HEK293 (cell line): ENCODE measurements around the gene SLIT1.
"Not testable (repeated sequence)": the region's sequence is repeated elsewhere in the genome, so short reads cannot be mapped to it uniquely, and the experiment has no call there.

Experiments used
- CTCF ChIA-PET: fragments of 350-600 bp; formaldehyde crosslinking; extraction: SDS; loops from one replicate; lab custom pipeline; 2021; ENCODE audit warnings: antibody characterized with exemption; lab: Yijun Ruan, JAX
- POLR2A ChIA-PET: fragments of 300-600 bp; formaldehyde crosslinking; extraction: SDS; loops from one replicate; lab custom pipeline; 2020; ENCODE audit warnings: antibody characterized with exemption, inconsistent platforms; lab: Yijun Ruan, JAX
- H3K27ac ChIP-seq: fragments of 200-500 bp; sonication (Bioruptor generic); 2 replicates; pipeline ENCODE4 v1.5.1; 2014; ENCODE audit warnings: low read depth, low read length, control low read depth, inconsistent platforms; ENCODE audit errors: extremely low read depth
- H3K36me3 ChIP-seq, 2 experiments: fragments of 200-500 bp in 1 of 2; sonication (Bioruptor generic) in 1 of 2; 1 replicate in 1 of 2; 2 replicates in 1 of 2; pipeline ENCODE4 v1.5.1; 2014 to 2017; ENCODE audit warnings: inconsistent platforms in 2 of 2, low read length in 2 of 2; ENCODE audit not compliant: control insufficient read depth in 2 of 2, insufficient read depth in 1 of 2
- H3K4me1 ChIP-seq: fragments of 200-500 bp; sonication (Bioruptor generic); 2 replicates; pipeline ENCODE4 v1.5.1; 2014; ENCODE audit warnings: mild to moderate bottlenecking, low read length, inconsistent platforms; ENCODE audit not compliant: control insufficient read depth, insufficient read depth
- H3K4me3 ChIP-seq: 2 replicates; pipeline ENCODE4 v1.5.1; 2011; ENCODE audit warnings: low read depth, mild to moderate bottlenecking, control low read depth, low read length, moderate library complexity
- H3K9me3 ChIP-seq: fragments of 200-500 bp; sonication (Bioruptor generic); 2 replicates; pipeline ENCODE4 v1.5.1; 2014; ENCODE audit warnings: low read depth, low read length, inconsistent platforms; ENCODE audit not compliant: control insufficient read depth, insufficient read depth
- BCL11A ChIP-seq: fragments of 450-650 bp; formaldehyde crosslinking; IDR thresholded peaks from 2 replicates; pipeline ENCODE4 v1.5.1; 2016; ENCODE audit warnings: low read depth, missing biosample characterization, missing genetic modification characterization
- CTCF ChIP-seq: fragments of 450-650 bp; formaldehyde crosslinking; IDR thresholded peaks from 2 replicates; pipeline ENCODE4 v1.5.1; 2016; ENCODE audit warnings: missing biosample characterization, missing genetic modification characterization
- EGR2 ChIP-seq: fragments of 450-650 bp; formaldehyde crosslinking; IDR thresholded peaks from 2 replicates; pipeline ENCODE4 v1.5.1; 2016; ENCODE audit warnings: low read depth, missing biosample characterization, missing genetic modification characterization
- GLIS2 ChIP-seq: fragments of 450-650 bp; formaldehyde crosslinking; IDR thresholded peaks from 2 replicates; pipeline ENCODE4 v1.5.1; 2016; ENCODE audit warnings: missing biosample characterization, missing genetic modification characterization
- REST ChIP-seq: fragments of 450-650 bp; formaldehyde crosslinking; IDR thresholded peaks from 2 replicates; pipeline ENCODE4 v1.5.1; 2016; ENCODE audit warnings: missing biosample characterization, missing genetic modification characterization
- SETDB1 ChIP-seq: IDR thresholded peaks from one replicate; pipeline ENCODE4 v1.6.1; 2017; ENCODE audit warnings: mild to moderate bottlenecking, low read length, moderate library complexity, mixed read lengths; ENCODE audit not compliant: insufficient read length
- TSHZ1 ChIP-seq: fragments of 450-650 bp; formaldehyde crosslinking; IDR thresholded peaks from 2 replicates; pipeline ENCODE4 v1.5.1; 2016; ENCODE audit warnings: missing biosample characterization, missing genetic modification characterization, borderline replicate concordance
- ZFHX2 ChIP-seq: fragments of 450-650 bp; formaldehyde crosslinking; conservative IDR thresholded peaks from 2 replicates; pipeline ENCODE4 v1.5.1; 2016; ENCODE audit warnings: missing biosample characterization, missing genetic modification characterization
- ZNF121 ChIP-seq: fragments of 450-650 bp; formaldehyde crosslinking; IDR thresholded peaks from 2 replicates; pipeline ENCODE4 v1.5.1; 2016; ENCODE audit warnings: missing biosample characterization, missing genetic modification characterization
- ZNF394 ChIP-seq: fragments of 450-650 bp; formaldehyde crosslinking; IDR thresholded peaks from 2 replicates; pipeline ENCODE4 v1.5.1; 2016; ENCODE audit warnings: missing biosample characterization, missing genetic modification characterization, mild to moderate bottlenecking, moderate library complexity, borderline replicate concordance
- ZNF449 ChIP-seq: fragments of 450-650 bp; formaldehyde crosslinking; IDR thresholded peaks from 2 replicates; pipeline ENCODE4 v1.5.1; 2017; ENCODE audit warnings: missing biosample characterization, mild to moderate bottlenecking, missing genetic modification characterization, moderate library complexity
- ZNF514 ChIP-seq: fragments of 450-650 bp; formaldehyde crosslinking; IDR thresholded peaks from 2 replicates; pipeline ENCODE4 v1.5.1; 2016; ENCODE audit warnings: missing biosample characterization, missing genetic modification characterization
- ZNF521 ChIP-seq: fragments of 450-650 bp; formaldehyde crosslinking; IDR thresholded peaks from 2 replicates; pipeline ENCODE4 v1.5.1; 2017; ENCODE audit warnings: missing biosample characterization, mild to moderate bottlenecking, missing genetic modification characterization
- ZNF600 ChIP-seq: fragments of 450-650 bp; formaldehyde crosslinking; IDR thresholded peaks from 2 replicates; pipeline ENCODE4 v1.5.1; 2016; ENCODE audit warnings: missing biosample characterization, missing genetic modification characterization
- ZNF654 ChIP-seq: fragments of 450-650 bp; formaldehyde crosslinking; IDR thresholded peaks from 2 replicates; pipeline ENCODE4 v1.5.1; 2016; ENCODE audit warnings: low read depth, missing biosample characterization, missing genetic modification characterization
- ZNF768 ChIP-seq: fragments of 450-650 bp; formaldehyde crosslinking; IDR thresholded peaks from 2 replicates; pipeline ENCODE4 v1.5.1; 2018; ENCODE audit warnings: missing biosample characterization, mild to moderate bottlenecking, missing genetic modification characterization
- ZNF785 ChIP-seq: fragments of 450-650 bp; formaldehyde crosslinking; IDR thresholded peaks from 2 replicates; pipeline ENCODE4 v1.5.1; 2016; ENCODE audit warnings: missing biosample characterization, missing genetic modification characterization
- ZSCAN16 ChIP-seq: fragments of 450-650 bp; formaldehyde crosslinking; IDR thresholded peaks from 2 replicates; pipeline ENCODE4 v1.5.1; 2016; ENCODE audit warnings: missing biosample characterization, missing genetic modification characterization
- ZSCAN30 ChIP-seq: fragments of 450-650 bp; IDR thresholded peaks from 2 replicates; pipeline ENCODE4 v1.5.1; 2018; ENCODE audit warnings: missing biosample characterization, mild to moderate bottlenecking, missing genetic modification characterization, moderate library complexity

The SLIT1 gene

GRCh38 chr10:97082575-97082974, 103.2 kb downstream of the SLIT1 start:
- H3K4me1 ChIP-seq, H3K9me3 ChIP-seq, H3K27ac ChIP-seq, H3K4me3 ChIP-seq, POLR2A ChIA-PET, H3K36me3 ChIP-seq: not testable (repeated sequence)
- CTCF ChIA-PET: interaction anchor here (0.7 to 6.6 kb wide), 18 partner anchors 7 to 273 kb away, joined by 3 to 66 read pairs (median 6); no protein-coding TSS in a partner anchor
- TF ChIP-seq EGR2 (tag by site-specific recombination): peak; percentile 71; the same call in 1 of the 2 replicates
- TF ChIP-seq ZFHX2 (tag by site-specific recombination): peak; percentile 85

GRCh38 chr10:97081621-97082235, 104.0 kb downstream of the SLIT1 start:
- TF ChIP-seq SETDB1: no peak
- TF ChIP-seq REST (tag by site-specific recombination): peak; percentile 100
- TF ChIP-seq ZNF654 (tag by site-specific recombination): peak; percentile 44
- no peak for TF ChIP-seq TSHZ1 (tag by site-specific recombination)
- 0 out of 2 replicates have a peak, but pooled peaks have one; percentile 75 for TF ChIP-seq ZNF785 (tag by site-specific recombination)
- TF ChIP-seq ZSCAN30 (tag by site-specific recombination): 0 out of 2 replicates have a peak, but pooled peaks have one; percentile 23
- TF ChIP-seq ZNF768 (tag by site-specific recombination): no peak
- TF ChIP-seq ZSCAN16 (tag by site-specific recombination): no peak
- TF ChIP-seq ZNF394 (tag by site-specific recombination): no peak
- peak; percentile 42; the same call in 1 of the 2 replicates for TF ChIP-seq ZNF600 (tag by site-specific recombination)
- peak; percentile 94 for TF ChIP-seq ZNF121 (tag by site-specific recombination)
- TF ChIP-seq GLIS2 (tag by site-specific recombination): peak; percentile 51; the same call in 1 of the 2 replicates
- TF ChIP-seq BCL11A (tag by site-specific recombination): 0 out of 2 replicates have a peak, but pooled peaks have one; percentile 40
- TF ChIP-seq CTCF (tag by site-specific recombination): peak; percentile 77
- no peak for TF ChIP-seq ZNF449 (tag by site-specific recombination)
- TF ChIP-seq ZNF521 (tag by site-specific recombination): no peak
- no peak for TF ChIP-seq ZNF514 (tag by site-specific recombination)
- TF ChIP-seq, all 188 proteins: peak for 9
- ChIA-PET POLR2A (interaction anchor here (0.6 kb wide), 1 partner anchor 147 kb away, joined by 3 read pairs; no protein-coding TSS in a partner anchor), CTCF (interaction anchor here (0.6 to 6.6 kb wide), 27 partner anchors 8 to 273 kb away, joined by 3 to 66 read pairs (median 5); no protein-coding TSS in a partner anchor)
- Histone ChIP-seq H3K4me1 (no peaks in the 10 kb centered on the region), H3K27ac (no peak overlapping the region), H3K36me3 (no peaks in the 10 kb centered on the region), H3K9me3 (no peaks in the 10 kb centered on the region), H3K4me3 (no peak overlapping the region)
